Purkinje cell (primary cell): ENCODE data around the gene RHAG. TPM values are rescaled to one million over a fixed set of nuclear protein-coding genes. Genes with fewer than 3 reads are reported as not detected.

Experiments used
- polyA plus RNA-seq: library from polyadenylated mRNA; unstranded; fragments of >200 nt; fragmentation: Nextera tagmentation; gene quantifications from 2 replicates; pipeline ENCODE4 v1.2.1, GENCODE V29; 2014

RHAG gene
- not detected in 2 replicates for polyA plus RNA-seq

GRCh38 chr6:49636713-49637349 is at the start of gene RHAG:
TSS of gene RHAG (minus strand) at chr6:49636839. CDS start at chr6:49636812, 27 bp downstream.

Other genes starting within 250 kb of the RHAG start
- gene MMUT, start 173.6 kb downstream of the RHAG start, polyA plus RNA-seq = 35.2 and 37.8 TPM in 2 replicates
- gene CENPQ, start 173.5 kb downstream of the RHAG start, polyA plus RNA-seq = 20.9 and 33.1 TPM in 2 replicates
- not detected in 2 replicates for gene GLYATL3, start 136.9 kb downstream of the RHAG start, polyA plus RNA-seq
- not detected in 2 replicates for gene C6orf141, start 86.2 kb downstream of the RHAG start, polyA plus RNA-seq
- not detected in 2 replicates for gene CRISP2, start 76.7 kb upstream of the RHAG start, polyA plus RNA-seq
- not detected in 2 replicates for gene CRISP3, start 107.5 kb upstream of the RHAG start, polyA plus RNA-seq
- not detected in 2 replicates for gene PGK2, start 150.4 kb upstream of the RHAG start, polyA plus RNA-seq
- not detected in 2 replicates for gene CRISP1, start 229.7 kb upstream of the RHAG start, polyA plus RNA-seq